ENCODE data around the gene CCDC188. TPM values are rescaled to one million over a fixed set of nuclear protein-coding genes. Genes with fewer than 3 reads are reported as not detected.

CCDC188 gene
- total RNA-seq, 3 donors from 2014 or later (not counting 1 experiment from before 2014, with no cell fraction given): 0.64 TPM; not detected in 2

- ATAC-seq: no peak
- Histone ChIP-seq H3K4me1 (ENCODE audit: control insufficient read depth, insufficient read depth, low read length) (peaks cover 21% of the 10 kb centered on the region), H3K4me3 (ENCODE audit: low read length) (no peak overlapping the region), H3K27me3 (ENCODE audit: control insufficient read depth, insufficient read depth, low read length) (peaks cover 4% of the 10 kb centered on the region), H3K27ac (ENCODE audit: low read length) (no peak overlapping the region), H3K36me3 (ENCODE audit: control insufficient read depth, insufficient read depth, low read length) (no peaks in the 10 kb centered on the region), H3K9me3 (ENCODE audit: control insufficient read depth, insufficient read depth, low read length) (no peaks in the 10 kb centered on the region)
- Mint-ChIP-seq H3K4me3 (no peak overlapping the region), H3K4me1 (peaks cover 0 to 5% of the 10 kb centered on the region in 2 donors), H3K9me3 (no peaks in the 10 kb centered on the region), H3K27ac (no peak overlapping the region), H3K36me3 (no peaks in the 10 kb centered on the region), H3K27me3 (ENCODE audit: low read depth in 2 of 2) (peaks cover 0 to 4% of the 10 kb centered on the region in 2 donors)
- WGBS (ENCODE audit: insufficient coverage): 32% methylated on average over 9 of the region's 9 CpGs
- no peak for TF ChIP-seq CTCF (IDR thresholded peaks at IDR 0.05)
- intact Hi-C loops (cut with micrococcal nuclease): loop anchor here (5.0 kb wide), 1 partner anchor 298 kb away; no protein-coding TSS in a partner anchor
- DNase-seq: no peak
These were observed 8.2 kb upstream of the CCDC188 start for GRCh38 chr22:20159076-20159475.

GRCh38 chr22:20158391-20159036 is 7.7 kb upstream of the CCDC188 start:
- Mint-ChIP-seq H3K9me3 (no peaks in the 10 kb centered on the region), H3K4me3 (no peak overlapping the region), H3K36me3 (no peaks in the 10 kb centered on the region), H3K27me3 (ENCODE audit: low read depth in 2 of 2) (peaks cover 0 to 4% of the 10 kb centered on the region in 2 donors), H3K4me1 (peaks cover 0 to 4% of the 10 kb centered on the region in 2 donors), H3K27ac (no peak overlapping the region)
- Histone ChIP-seq H3K4me3 (ENCODE audit: low read length) (no peak overlapping the region), H3K9me3 (ENCODE audit: control insufficient read depth, insufficient read depth, low read length) (no peaks in the 10 kb centered on the region), H3K36me3 (ENCODE audit: control insufficient read depth, insufficient read depth, low read length) (no peaks in the 10 kb centered on the region), H3K27ac (ENCODE audit: low read length) (no peak overlapping the region), H3K4me1 (ENCODE audit: control insufficient read depth, insufficient read depth, low read length) (peaks cover 21% of the 10 kb centered on the region), H3K27me3 (ENCODE audit: control insufficient read depth, insufficient read depth, low read length) (peaks cover 4% of the 10 kb centered on the region)
- DNase-seq (no peak), ATAC-seq (no peak)
- no peak for TF ChIP-seq CTCF (IDR thresholded peaks at IDR 0.05)
- intact Hi-C loops (cut with micrococcal nuclease): loop anchor here (5.0 kb wide), 1 partner anchor 299 kb away; no protein-coding TSS in a partner anchor
- 41% methylated on average over 15 of the region's 15 CpGs for WGBS (ENCODE audit: insufficient coverage)

- H3K4me3 ChIP-seq (ENCODE audit: low read length): no peak overlapping the region
- intact Hi-C loops (cut with micrococcal nuclease): loop anchor here (1.0 to 5.0 kb wide), 3 partner anchors 111 to 300 kb away; partner anchors contain the start of gene RTN4R
- TF ChIP-seq CTCF (IDR thresholded peaks at IDR 0.05): no peak
- no peak overlapping the region for H3K27ac Mint-ChIP-seq
- WGBS (ENCODE audit: insufficient coverage): 71% methylated on average over 14 of the region's 15 CpGs
- no peak overlapping the region for H3K27ac ChIP-seq (ENCODE audit: low read length)
- peaks cover 0 to 4% of the 10 kb centered on the region in 2 donors for H3K4me1 Mint-ChIP-seq
- H3K4me1 ChIP-seq (ENCODE audit: control insufficient read depth, insufficient read depth, low read length): peaks cover 21% of the 10 kb centered on the region
- H3K27me3 Mint-ChIP-seq (ENCODE audit: low read depth in 2 of 2): peaks cover 0 to 4% of the 10 kb centered on the region in 2 donors
- DNase-seq (no peak), ATAC-seq (no peak)
- no peaks in the 10 kb centered on the region for H3K36me3 ChIP-seq (ENCODE audit: control insufficient read depth, insufficient read depth, low read length)
- no peaks in the 10 kb centered on the region for H3K36me3 Mint-ChIP-seq
- H3K9me3 ChIP-seq (ENCODE audit: control insufficient read depth, insufficient read depth, low read length): no peaks in the 10 kb centered on the region
- peaks cover 4% of the 10 kb centered on the region for H3K27me3 ChIP-seq (ENCODE audit: control insufficient read depth, insufficient read depth, low read length)
- no peaks in the 10 kb centered on the region for H3K9me3 Mint-ChIP-seq
- H3K4me3 Mint-ChIP-seq: no peak overlapping the region
These were observed 6.8 kb upstream of the CCDC188 start for GRCh38 chr22:20157430-20158183.

All from natural killer cell (primary cell).